Mucosa of stomach (tissue), 1 donor: ENCODE results near the gene MYO18B.

Source experiments
- H3K27me3 ChIP-seq: one replicate; pipeline ENCODE4 v1.7.0; 2013; ENCODE audit warnings: mild to moderate bottlenecking, low read length; ENCODE audit not compliant: control insufficient read depth, insufficient read depth
- H3K36me3 ChIP-seq: one replicate; pipeline ENCODE4 v1.7.0; 2013; ENCODE audit warnings: low read length; ENCODE audit not compliant: control insufficient read depth, insufficient read depth
- H3K4me1 ChIP-seq: one replicate; pipeline ENCODE4 v1.7.0; 2013; ENCODE audit warnings: mild to moderate bottlenecking, low read length; ENCODE audit not compliant: control insufficient read depth, insufficient read depth
- H3K4me3 ChIP-seq: one replicate; pipeline ENCODE4 v1.7.0; 2013; ENCODE audit warnings: low read length
- H3K9ac ChIP-seq: one replicate; pipeline ENCODE4 v1.7.0; 2013; ENCODE audit warnings: mild to moderate bottlenecking, low read length, moderate library complexity
- H3K9me3 ChIP-seq: one replicate; pipeline ENCODE4 v1.7.0; 2013; ENCODE audit warnings: mild to moderate bottlenecking, low read length, moderate library complexity; ENCODE audit not compliant: control insufficient read depth
- donor health status: Pancreatic carcinoma.

Gene MYO18B

GRCh38 chr22:25838960-25839741 is 97.2 kb downstream of the MYO18B start:
- Histone ChIP-seq H3K9ac (no peak overlapping the region), H3K4me3 (no peak overlapping the region), H3K4me1 (no peaks in the 10 kb centered on the region), H3K9me3 (no peaks in the 10 kb centered on the region), H3K27me3 (no peaks in the 10 kb centered on the region), H3K36me3 (no peaks in the 10 kb centered on the region)

GRCh38 chr22:25839755-25840154 is 97.8 kb downstream of the MYO18B start:
- H3K9ac ChIP-seq = no peak overlapping the region
- H3K4me1 ChIP-seq = no peaks in the 10 kb centered on the region
- no peaks in the 10 kb centered on the region for H3K36me3 ChIP-seq
- H3K9me3 ChIP-seq = no peaks in the 10 kb centered on the region
- H3K4me3 ChIP-seq = no peak overlapping the region
- no peaks in the 10 kb centered on the region for H3K27me3 ChIP-seq

GRCh38 chr22:25840167-25840566 is 98.2 kb downstream of the MYO18B start:
- Histone ChIP-seq H3K4me3 (no peak overlapping the region), H3K27me3 (no peaks in the 10 kb centered on the region), H3K9me3 (no peaks in the 10 kb centered on the region), H3K36me3 (no peaks in the 10 kb centered on the region), H3K9ac (no peak overlapping the region), H3K4me1 (no peaks in the 10 kb centered on the region)

- no peak overlapping the region for H3K9ac ChIP-seq
- no peaks in the 10 kb centered on the region for H3K36me3 ChIP-seq
- H3K27me3 ChIP-seq = no peaks in the 10 kb centered on the region
- H3K9me3 ChIP-seq = no peaks in the 10 kb centered on the region
- H3K4me1 ChIP-seq = no peaks in the 10 kb centered on the region
- H3K4me3 ChIP-seq = no peak overlapping the region
These were observed 98.9 kb downstream of the MYO18B start for GRCh38 chr22:25840891-25841290.

GRCh38 chr22:25841775-25842174 is 99.8 kb downstream of the MYO18B start:
- H3K9me3 ChIP-seq = no peaks in the 10 kb centered on the region
- H3K36me3 ChIP-seq = no peaks in the 10 kb centered on the region
- no peaks in the 10 kb centered on the region for H3K4me1 ChIP-seq

GRCh38 chr22:25843660-25844405 is 101.8 kb downstream of the MYO18B start:
- no peaks in the 10 kb centered on the region for H3K27me3 ChIP-seq
- no peaks in the 10 kb centered on the region for H3K4me1 ChIP-seq
- no peak overlapping the region for H3K9ac ChIP-seq
- no peaks in the 10 kb centered on the region for H3K9me3 ChIP-seq
- H3K36me3 ChIP-seq = no peaks in the 10 kb centered on the region
- H3K4me3 ChIP-seq = no peak overlapping the region

More at GRCh38 chr22:25841775-25842174, 99.8 kb downstream of the MYO18B start:
- H3K4me3 ChIP-seq = no peak overlapping the region
- no peaks in the 10 kb centered on the region for H3K27me3 ChIP-seq
- H3K9ac ChIP-seq = no peak overlapping the region

- Histone ChIP-seq H3K4me1 (no peaks in the 10 kb centered on the region), H3K9ac (no peak overlapping the region), H3K36me3 (no peaks in the 10 kb centered on the region), H3K27me3 (no peaks in the 10 kb centered on the region), H3K4me3 (no peak overlapping the region), H3K9me3 (no peaks in the 10 kb centered on the region)
These were observed 102.6 kb downstream of the MYO18B start for GRCh38 chr22:25844601-25845000.

GRCh38 chr22:25845985-25846745 is 104.2 kb downstream of the MYO18B start:
- no peaks in the 10 kb centered on the region for H3K27me3 ChIP-seq
- no peak overlapping the region for H3K9ac ChIP-seq
- no peaks in the 10 kb centered on the region for H3K36me3 ChIP-seq
- no peaks in the 10 kb centered on the region for H3K4me1 ChIP-seq
- no peaks in the 10 kb centered on the region for H3K9me3 ChIP-seq
- H3K4me3 ChIP-seq = no peak overlapping the region

- Histone ChIP-seq H3K9me3 (no peaks in the 10 kb centered on the region), H3K4me3 (no peak overlapping the region)
These were observed 105.5 kb downstream of the MYO18B start for GRCh38 chr22:25847451-25847850.

GRCh38 chr22:25848954-25849353 is 107.0 kb downstream of the MYO18B start:
- Histone ChIP-seq H3K9ac (no peak overlapping the region), H3K4me3 (no peak overlapping the region), H3K27me3 (no peaks in the 10 kb centered on the region), H3K4me1 (no peaks in the 10 kb centered on the region), H3K36me3 (no peaks in the 10 kb centered on the region), H3K9me3 (no peaks in the 10 kb centered on the region)

More at GRCh38 chr22:25847451-25847850, 105.5 kb downstream of the MYO18B start:
- Histone ChIP-seq H3K27me3 (no peaks in the 10 kb centered on the region), H3K9ac (no peak overlapping the region), H3K36me3 (no peaks in the 10 kb centered on the region), H3K4me1 (no peaks in the 10 kb centered on the region)

GRCh38 chr22:25849522-25849921 is 107.5 kb downstream of the MYO18B start:
- H3K4me3 ChIP-seq = no peak overlapping the region
- no peaks in the 10 kb centered on the region for H3K4me1 ChIP-seq
- H3K9me3 ChIP-seq = no peaks in the 10 kb centered on the region
- H3K36me3 ChIP-seq = no peaks in the 10 kb centered on the region
- H3K9ac ChIP-seq = no peak overlapping the region
- H3K27me3 ChIP-seq = no peaks in the 10 kb centered on the region

- H3K4me3 ChIP-seq = no peak overlapping the region
These were observed 110.2 kb downstream of the MYO18B start for GRCh38 chr22:25852223-25852622.

More at GRCh38 chr22:25852223-25852622, 110.2 kb downstream of the MYO18B start:
- no peaks in the 10 kb centered on the region for H3K27me3 ChIP-seq
- no peaks in the 10 kb centered on the region for H3K4me1 ChIP-seq
- H3K36me3 ChIP-seq = no peaks in the 10 kb centered on the region
- no peaks in the 10 kb centered on the region for H3K9me3 ChIP-seq
- no peak overlapping the region for H3K9ac ChIP-seq
